Fibroblast of pulmonary artery (primary cell): ENCODE measurements around the gene XXYLT1.

Experiments
- DNase-seq: peaks from one replicate; pipeline ENCODE4 v3.0.0-alpha.2; 2010; ENCODE audit warnings: low read depth
- H3K4me3 ChIP-seq: replicated peaks from 2 replicates; pipeline ENCODE4 v1.5.1; 2011; ENCODE audit warnings: low read depth, mild to moderate bottlenecking, control low read depth, low read length, moderate library complexity
- CTCF ChIP-seq: IDR thresholded peaks from 2 replicates; pipeline ENCODE4 v1.5.1; 2011; ENCODE audit warnings: mild to moderate bottlenecking, control low read depth, low read length, inconsistent platforms; ENCODE audit errors: missing control alignments

Gene XXYLT1

GRCh38 chr3:195078891-195079440 is 192.0 kb downstream of the XXYLT1 start:
- no peak for DNase-seq
- no peak for TF ChIP-seq CTCF
- H3K4me3 ChIP-seq, result no peak overlapping the region

- no peak for TF ChIP-seq CTCF
- H3K4me3 ChIP-seq, result no peak overlapping the region
- DNase-seq, result no peak
Measured at GRCh38 chr3:195077611-195078540, 193.1 kb downstream of the XXYLT1 start.

DNA sequence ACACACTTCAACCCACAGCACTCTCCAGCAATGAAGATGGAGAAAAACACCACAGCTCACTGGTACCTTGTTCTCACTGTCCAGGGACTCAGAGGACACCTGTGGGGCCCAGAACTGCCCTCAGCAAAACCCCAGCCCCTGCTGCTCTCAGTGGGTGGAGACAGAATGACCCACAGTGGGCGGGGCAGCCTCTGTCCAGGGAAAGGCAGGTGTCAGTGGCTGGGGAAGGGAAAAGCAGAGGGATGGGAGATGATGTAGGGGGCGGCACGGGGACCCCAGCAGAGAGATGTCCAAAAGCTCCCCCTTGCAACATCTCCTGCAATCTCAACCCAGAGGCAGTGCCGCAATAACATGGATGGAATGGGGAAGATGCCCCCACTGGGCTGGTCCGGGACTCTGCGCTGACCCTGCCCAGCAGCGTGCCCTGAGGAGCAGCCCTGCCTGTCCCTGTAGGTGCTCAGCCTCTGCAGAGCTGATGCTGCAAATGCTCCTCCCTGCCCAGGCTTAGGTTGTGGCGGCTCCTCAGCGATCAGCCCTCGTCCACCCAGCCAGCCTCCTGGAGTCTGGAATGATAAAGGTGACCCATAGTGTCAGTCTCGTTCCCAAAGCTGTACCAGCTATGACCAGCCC is 193.9 kb downstream of the XXYLT1 start:
- H3K4me3 ChIP-seq, result no peak overlapping the region
- DNase-seq, result no peak
- TF ChIP-seq CTCF, result no peak

- no peak for DNase-seq
Measured at GRCh38 chr3:195075941-195076875, 194.8 kb downstream of the XXYLT1 start.

GRCh38 chr3:195075199-195075940 is 195.6 kb downstream of the XXYLT1 start:
- TF ChIP-seq CTCF, result no peak
- H3K4me3 ChIP-seq, result no peak overlapping the region
- no peak for DNase-seq

More at GRCh38 chr3:195075941-195076875, 194.8 kb downstream of the XXYLT1 start:
- no peak for TF ChIP-seq CTCF
- no peak overlapping the region for H3K4me3 ChIP-seq
